H1 (cell line): ENCODE data around the gene PEX19. TPM values are rescaled to one million over a fixed set of nuclear protein-coding genes. Genes with fewer than 3 reads are reported as not detected.

ENCODE experiments used
- CTCF ChIA-PET: fragments of 300-600 bp; sonication (Branson Sonifier 250); formaldehyde crosslinking; loops from one replicate; lab custom pipeline; 2021; ENCODE audit not compliant: partially characterized antibody; lab: Charles Lee
- POLR2A ChIA-PET: fragments of 300-600 bp; sonication (Branson Sonifier 250); formaldehyde crosslinking; loops from one replicate; lab custom pipeline; 2021; ENCODE audit warnings: inconsistent platforms; ENCODE audit not compliant: partially characterized antibody; lab: Charles Lee
- DNase-seq, 2 experiments: peaks; one replicate each; pipeline versions ENCODE4 v3.0.0 to v3.0.0-alpha.2; 2010 to 2022; ENCODE audit warnings: low spot score in 2 of 2, low read depth in 1 of 2, mixed read lengths in 1 of 2
- FAIRE-seq: peaks from 2 replicates; lab custom pipeline; 2011; peaks lifted over from hg19 to GRCh38; lab: Jason Lieb, UNC
- H2AFZ ChIP-seq: 2 replicates; pipeline ENCODE4 v1.8.1; 2012; ENCODE audit warnings: low read length, inconsistent platforms
- H2AK5ac ChIP-seq: 2 replicates; pipeline ENCODE4 v1.6.1; 2013; ENCODE audit warnings: low read depth, low read length
- H2BK120ac ChIP-seq: replicated peaks from 2 replicates; pipeline ENCODE3; 2013; ENCODE audit warnings: low read depth, low read length, inconsistent platforms
- H2BK12ac ChIP-seq: 2 replicates; pipeline ENCODE4 v1.6.1; 2013; ENCODE audit warnings: low read depth, low read length
- H2BK15ac ChIP-seq: 2 replicates; pipeline ENCODE4 v1.6.1; 2013; ENCODE audit warnings: low read length
- H2BK20ac ChIP-seq: 2 replicates; pipeline ENCODE4 v1.6.1; 2013; ENCODE audit warnings: low read length
- H2BK5ac ChIP-seq: 2 replicates; pipeline ENCODE4 v1.6.1; 2013; ENCODE audit warnings: low read depth, low read length
- H3K14ac ChIP-seq: 2 replicates; pipeline ENCODE4 v1.6.1; 2013; ENCODE audit warnings: inconsistent platforms; ENCODE audit not compliant: insufficient read length
- H3K18ac ChIP-seq: 2 replicates; pipeline ENCODE4 v1.6.1; 2013; ENCODE audit warnings: low read length; ENCODE audit errors: extremely low read depth
- H3K23ac ChIP-seq: 2 replicates; pipeline ENCODE4 v1.6.1; 2013; ENCODE audit warnings: inconsistent platforms; ENCODE audit not compliant: insufficient read length
- H3K23me2 ChIP-seq: 2 replicates; pipeline ENCODE4 v1.6.1; 2013; ENCODE audit warnings: low read depth, low read length
- H3K27ac ChIP-seq: 2 replicates; pipeline ENCODE4 v1.6.1; 2011; ENCODE audit warnings: low read depth, low read length, inconsistent platforms
- H3K27me3 ChIP-seq, 4 experiments: replicated peaks in 1 of 4; 1 replicate in 1 of 4; 2 replicates in 3 of 4; pipeline versions ENCODE4 v1.6.1 to v1.8.1; 2011 to 2013; ENCODE audit warnings: low read length in 3 of 4, mild to moderate bottlenecking in 3 of 4, inconsistent platforms in 2 of 4, mixed read lengths in 2 of 4, moderate library complexity in 1 of 4; ENCODE audit not compliant: control insufficient read depth in 3 of 4, insufficient read depth in 3 of 4; ENCODE audit errors: extremely low read depth in 1 of 4
- H3K36me3 ChIP-seq, 4 experiments: 2 replicates each; pipeline versions ENCODE4 v1.6.1 to v1.8.1; 2011 to 2013; ENCODE audit warnings: mild to moderate bottlenecking in 4 of 4, low read length in 3 of 4, moderate library complexity in 2 of 4, control low read depth in 1 of 4, inconsistent platforms in 1 of 4; ENCODE audit not compliant: insufficient read depth in 4 of 4, control insufficient read depth in 2 of 4
- H3K4ac ChIP-seq: replicated peaks from 2 replicates; pipeline ENCODE3; 2013; ENCODE audit warnings: low read length, low read depth, mixed read lengths, inconsistent platforms; ENCODE audit not compliant: insufficient read length
- H3K4me1 ChIP-seq, 4 experiments: replicated peaks in 1 of 4; 1 replicate in 1 of 4; 2 replicates in 3 of 4; pipeline versions ENCODE4 v1.6.1 to v1.8.1; 2011 to 2013; ENCODE audit warnings: low read length in 3 of 4, inconsistent platforms in 2 of 4, mixed read lengths in 1 of 4; ENCODE audit not compliant: insufficient read depth in 4 of 4, control insufficient read depth in 3 of 4
- H3K4me2 ChIP-seq, 2 experiments: 2 replicates each; pipeline versions ENCODE4 v1.6.1 to v1.8.1; 2011 to 2013; ENCODE audit warnings: low read depth in 2 of 2, low read length in 2 of 2, control low read depth in 1 of 2, inconsistent platforms in 1 of 2, mild to moderate bottlenecking in 1 of 2; ENCODE audit not compliant: insufficient read depth in 1 of 2
- H3K4me3 ChIP-seq, 4 experiments: fragments of 200-600, 300-600 bp in 1 of 4; sonication (generic), shearing (Covaris generic), sonication (Bioruptor Twin) in 1 of 4; 2 replicates each; pipeline versions ENCODE4 v1.5.1 to v1.8.1; 2011 to 2016; ENCODE audit warnings: low read length in 4 of 4, low read depth in 3 of 4, control low read depth in 2 of 4, inconsistent platforms in 2 of 4, mild to moderate bottlenecking in 2 of 4, mixed read lengths in 1 of 4, moderate library complexity in 1 of 4; ENCODE audit not compliant: insufficient read depth in 2 of 4; ENCODE audit errors: extremely low read depth in 1 of 4
- H3K56ac ChIP-seq: replicated peaks from 2 replicates; pipeline ENCODE3; 2013; ENCODE audit warnings: low read depth, mild to moderate bottlenecking, mixed read lengths, low read length, inconsistent platforms; ENCODE audit not compliant: insufficient read length
- H3K79me1 ChIP-seq: 2 replicates; pipeline ENCODE4 v1.6.1; 2013; ENCODE audit warnings: low read depth, low read length, control low read depth
- H3K79me2 ChIP-seq, 2 experiments: 2 replicates each; pipeline versions ENCODE4 v1.6.1 to v1.8.1; 2012 to 2013; ENCODE audit warnings: low read length in 2 of 2, mild to moderate bottlenecking in 2 of 2, inconsistent platforms in 1 of 2; ENCODE audit not compliant: insufficient read depth in 2 of 2, control insufficient read depth in 1 of 2
- H3K9ac ChIP-seq, 4 experiments: replicated peaks in 1 of 4; 1 replicate in 1 of 4; 2 replicates in 3 of 4; pipeline versions ENCODE4 v1.6.1 to v1.8.1; 2011 to 2013; ENCODE audit warnings: low read depth in 3 of 4, low read length in 3 of 4, control low read depth in 2 of 4, mild to moderate bottlenecking in 2 of 4, moderate library complexity in 2 of 4, inconsistent platforms in 1 of 4; ENCODE audit errors: extremely low read depth in 1 of 4
- H3K9me3 ChIP-seq, 2 experiments: 2 replicates each; pipeline versions ENCODE4 v1.6.1 to v1.8.1; 2012 to 2013; ENCODE audit warnings: mild to moderate bottlenecking in 2 of 2, moderate library complexity in 2 of 2, control low read depth in 1 of 2, inconsistent platforms in 1 of 2, low read depth in 1 of 2, low read length in 1 of 2, mixed read lengths in 1 of 2; ENCODE audit not compliant: insufficient read depth in 2 of 2
- H4K20me1 ChIP-seq, 2 experiments: replicated peaks in 1 of 2; 2 replicates each; pipeline versions ENCODE3 to v1.8.1; 2011 to 2013; ENCODE audit warnings: inconsistent platforms in 2 of 2, low read length in 2 of 2, mild to moderate bottlenecking in 1 of 2; ENCODE audit not compliant: insufficient read depth in 2 of 2, control insufficient read depth in 1 of 2
- H4K5ac ChIP-seq: 2 replicates; pipeline ENCODE4 v1.6.1; 2013; ENCODE audit warnings: low read length, low read depth, mixed read lengths, inconsistent platforms; ENCODE audit not compliant: insufficient read length
- H4K8ac ChIP-seq: 2 replicates; pipeline ENCODE4 v1.8.0; 2013; ENCODE audit warnings: mild to moderate bottlenecking, moderate library complexity, low read length, inconsistent platforms; ENCODE audit not compliant: insufficient read depth; ENCODE audit errors: extremely low read depth
- H4K91ac ChIP-seq: replicated peaks from 2 replicates; pipeline ENCODE3; 2013; ENCODE audit warnings: low read length, mixed read lengths, inconsistent platforms; ENCODE audit not compliant: insufficient read length
- SAP30 ChIP-seq: fragments of 300-600 bp; sonication (generic); IDR thresholded peaks from 2 replicates; pipeline ENCODE4 v1.7.1; 2012; ENCODE audit warnings: low read length, moderate library complexity, mild to moderate bottlenecking, inconsistent platforms; ENCODE audit not compliant: insufficient read depth, insufficient replicate concordance
- SRF ChIP-seq: IDR thresholded peaks from 2 replicates; pipeline ENCODE4 v1.6.1; 2011; ENCODE audit warnings: mild to moderate bottlenecking, low read depth, low read length, moderate library complexity
- WGBS, 2 experiments: shearing (Covaris generic) in 1 of 2; methylation state at CpG; one replicate each; pipeline versions ENCODE4 v1.1.6 to v1.1.7; 2013 to 2015; ENCODE audit warnings: low lambda C conversion rate in 2 of 2, mixed read lengths in 2 of 2, inconsistent platforms in 1 of 2, low coverage in 1 of 2, missing lambda C conversion rate in 1 of 2; ENCODE audit not compliant: insufficient replicate concordance in 2 of 2, insufficient coverage in 1 of 2, insufficient read length in 1 of 2; ENCODE audit errors: extremely low coverage in 1 of 2, missing lambda C conversion rate in 1 of 2; 5-methylcytosine and 5-hydroxymethylcytosine counted together
- polyA plus RNA-seq, 7 experiments: library from polyadenylated mRNA; depleted of rRNA in 3 of 7; stranded (reverse) in 5 of 7; unstranded in 2 of 7; fragments of >200 nt in 5 of 7; fragments of 200-250 nt in 2 of 7; gene quantifications; 1 replicate in 5 of 7; 2 replicates in 1 of 7; 4 replicates in 1 of 7; pipeline versions ENCODE4 v1.2.1 to v1.2.3, GENCODE V29; 2011 to 2013; ENCODE audit warnings: missing spikeins in 2 of 7, mixed read lengths in 2 of 7
- total RNA-seq: library from RNA; stranded (reverse); fragmentation: NEBNext Ultra II Directional; extraction: Animal tissue kit (Norgen Biotek cat#: 25700); gene quantifications from 2 replicates; pipeline ENCODE4 v1.2.1, GENCODE V29; 2021

The PEX19 gene
- total and polyA plus RNA-seq, 2 of the 8 experiments (the other 6 are each of a cell fraction or from before 2014, with no cell fraction given): 50.4 to 80.2 TPM

GRCh38 chr1:160245434-160245833 is 39.5 kb downstream of the PEX19 start:
- no peak for FAIRE-seq
- Histone ChIP-seq H3K14ac (no peak overlapping the region), H3K23ac (no peak overlapping the region), H4K20me1 (peaks cover 2% of the 10 kb centered on the region in 2 experiments), H2BK15ac (no peak overlapping the region), H3K4me3 (no peak overlapping the region), H3K4ac (no peak overlapping the region), H3K4me1 (no peaks in the 10 kb centered on the region), H2BK5ac (no peak overlapping the region), H3K9me3 (no peaks in the 10 kb centered on the region), H4K8ac (no peak overlapping the region), H3K18ac (no peak overlapping the region), H3K56ac (no peak overlapping the region), H3K79me1 (no peaks in the 10 kb centered on the region), H2BK20ac (no peak overlapping the region), H3K23me2 (no peaks in the 10 kb centered on the region; the same call in 1 of the 2 replicates), H3K79me2 (peaks cover 0 to 62% of the 10 kb centered on the region in 2 experiments; a peak in 2 of 4 replicates), H4K91ac (no peak overlapping the region), H2AK5ac (no peak overlapping the region), H3K27me3 (no peaks in the 10 kb centered on the region), H3K36me3 (peaks cover 2 to 24% (median 8%) of the 10 kb centered on the region in 4 experiments; a peak in 6 of 8 replicates), H2AFZ (no peak overlapping the region), H3K27ac (no peak overlapping the region), H3K4me2 (no peak overlapping the region), H4K5ac (no peak overlapping the region), H3K9ac (no peak overlapping the region), H2BK120ac (no peak overlapping the region), H2BK12ac (no peak overlapping the region)
- DNase-seq: no peak
- CTCF ChIA-PET: interaction anchor here (0.9 to 4.6 kb wide), 9 partner anchors 9 to 199 kb away, joined by 3 to 24 read pairs (median 3); no protein-coding TSS in a partner anchor
- 94% methylated on average over 1 of the region's 1 CpG; no CpG with 5 or more reads in 1 of the 2 experiments for WGBS, 2 experiments
- TF ChIP-seq SAP30 (no peak), SRF (no peak)
- POLR2A ChIA-PET: interaction anchor here (0.6 to 2.3 kb wide), 8 partner anchors 8 to 130 kb away, joined by 3 to 8 read pairs (median 3); no protein-coding TSS in a partner anchor
